HL-60 (cell line): ENCODE measurements around the gene STOML2.

Source experiments
- CTCF ChIP-seq: IDR thresholded peaks from one replicate; pipeline ENCODE4 v1.5.1; 2011; ENCODE audit warnings: low read length, control low read depth, inconsistent platforms; ENCODE audit not compliant: insufficient read depth
- REST ChIP-seq: IDR thresholded peaks from 2 replicates; pipeline ENCODE4 v1.6.1; 2012; ENCODE audit warnings: low read depth; ENCODE audit not compliant: insufficient replicate concordance

- no peak for TF ChIP-seq REST
- no peak for TF ChIP-seq CTCF
Measured at GRCh38 chr9:35057271-35057620, 45.7 kb downstream of the STOML2 start.
